ENCODE data around the gene TTN.

DNA sequence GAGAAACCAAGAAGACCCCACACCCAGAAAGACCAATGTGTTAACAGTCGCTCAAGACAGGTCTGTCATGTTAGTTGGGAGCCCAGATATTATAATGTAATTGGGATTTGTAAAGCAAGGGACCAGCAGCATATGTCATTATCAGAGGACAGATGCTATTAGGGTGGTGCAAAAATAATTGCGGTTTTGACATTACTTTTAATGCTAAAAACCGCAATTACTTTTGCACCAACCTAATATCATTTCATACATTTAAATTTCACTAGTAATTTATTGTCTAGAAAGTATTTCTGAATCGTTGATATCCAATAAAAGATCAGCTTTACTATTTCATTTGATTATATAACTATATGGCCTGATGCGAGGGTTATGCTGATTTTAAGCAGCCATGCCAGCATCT, 131.2 kb downstream of the TTN start:
- no peak for TF ChIP-seq EZH2 (IDR thresholded peaks at IDR 0.05; ENCODE audit: borderline replicate concordance, low read length)
- TF ChIP-seq, protein P1, sequence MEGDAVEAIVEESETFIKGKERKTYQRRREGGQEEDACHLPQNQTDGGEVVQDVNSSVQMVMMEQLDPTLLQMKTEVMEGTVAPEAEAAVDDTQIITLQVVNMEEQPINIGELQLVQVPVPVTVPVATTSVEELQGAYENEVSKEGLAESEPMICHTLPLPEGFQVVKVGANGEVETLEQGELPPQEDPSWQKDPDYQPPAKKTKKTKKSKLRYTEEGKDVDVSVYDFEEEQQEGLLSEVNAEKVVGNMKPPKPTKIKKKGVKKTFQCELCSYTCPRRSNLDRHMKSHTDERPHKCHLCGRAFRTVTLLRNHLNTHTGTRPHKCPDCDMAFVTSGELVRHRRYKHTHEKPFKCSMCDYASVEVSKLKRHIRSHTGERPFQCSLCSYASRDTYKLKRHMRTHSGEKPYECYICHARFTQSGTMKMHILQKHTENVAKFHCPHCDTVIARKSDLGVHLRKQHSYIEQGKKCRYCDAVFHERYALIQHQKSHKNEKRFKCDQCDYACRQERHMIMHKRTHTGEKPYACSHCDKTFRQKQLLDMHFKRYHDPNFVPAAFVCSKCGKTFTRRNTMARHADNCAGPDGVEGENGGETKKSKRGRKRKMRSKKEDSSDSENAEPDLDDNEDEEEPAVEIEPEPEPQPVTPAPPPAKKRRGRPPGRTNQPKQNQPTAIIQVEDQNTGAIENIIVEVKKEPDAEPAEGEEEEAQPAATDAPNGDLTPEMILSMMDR (conservative IDR thresholded peaks at IDR 0.05 in 1 of 2, IDR thresholded peaks at IDR 0.05 in 1 of 2; ENCODE audit: extremely low read depth in 1 of 2, insufficient read depth in 1 of 2, low read depth in 1 of 2, low read length in 2 of 2): no peak
